GM18867 (cell line): ENCODE measurements around the gene SOAT2.
A peak's percentile ranks its signal among the peaks of the same experiment; 100 is the strongest.
"Not testable (repeated sequence)": the region's sequence is repeated elsewhere in the genome, so short reads cannot be mapped to it uniquely, and the experiment has no call there.

ENCODE experiments used
- ATAC-seq: cut with Tn5 transposase; IDR thresholded peaks from one replicate; pipeline ENCODE4 v1.9.1; 2021; ENCODE audit warnings: mild to moderate bottlenecking, moderate library complexity; ENCODE audit not compliant: unreplicated experiment

The SOAT2 gene

DNA sequence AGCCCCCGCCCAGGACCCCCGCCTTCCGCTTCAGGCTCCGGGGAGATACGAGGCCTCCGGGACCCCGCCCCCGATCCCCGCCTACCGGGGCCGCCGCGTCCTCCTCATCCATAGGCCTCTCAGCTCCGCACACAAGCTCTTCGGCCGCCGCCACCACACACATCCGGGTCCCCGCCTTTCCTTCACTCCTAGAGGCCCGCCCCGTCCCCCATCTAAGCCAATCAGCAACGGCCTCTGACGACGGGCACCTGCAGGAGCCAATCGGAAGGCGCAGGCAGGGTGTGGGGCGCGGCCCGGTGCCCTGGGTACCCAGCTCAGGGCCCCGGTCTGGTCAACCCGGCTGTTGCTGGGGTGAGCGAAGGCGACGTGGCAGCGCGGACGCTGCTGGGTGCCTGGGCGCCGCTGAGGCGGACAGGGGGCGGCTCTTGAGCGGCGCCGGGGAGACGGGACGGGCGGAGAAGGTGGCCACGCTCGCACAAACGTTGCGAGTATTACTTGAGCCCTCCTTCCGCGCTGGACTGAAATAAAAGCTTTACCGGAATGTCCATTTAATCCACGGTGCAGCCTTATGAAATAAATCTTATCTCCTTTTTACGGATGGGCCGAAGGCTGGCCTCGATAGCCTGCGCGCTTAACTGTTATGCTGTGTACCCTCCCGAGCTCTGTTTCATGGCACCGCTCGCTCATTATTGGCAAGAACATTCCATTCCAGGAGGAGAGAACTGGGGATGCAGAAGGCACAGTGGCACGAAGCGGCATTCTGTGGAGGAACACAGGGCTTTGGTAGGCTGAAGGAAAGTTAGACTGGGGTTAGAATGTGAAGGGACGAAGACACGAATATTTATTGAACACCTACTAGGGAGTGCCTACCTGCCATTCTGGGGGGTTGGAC, 23.8 kb upstream of the SOAT2 start, which contains the start of gene SPRYD3:
Gene SPRYD3, minus strand, starts transcription at position 165 of the 892 bp plus-strand sequence. Its CDS starts 57 bp downstream, at position 108.
- ATAC-seq: peak; percentile 98

DNA sequence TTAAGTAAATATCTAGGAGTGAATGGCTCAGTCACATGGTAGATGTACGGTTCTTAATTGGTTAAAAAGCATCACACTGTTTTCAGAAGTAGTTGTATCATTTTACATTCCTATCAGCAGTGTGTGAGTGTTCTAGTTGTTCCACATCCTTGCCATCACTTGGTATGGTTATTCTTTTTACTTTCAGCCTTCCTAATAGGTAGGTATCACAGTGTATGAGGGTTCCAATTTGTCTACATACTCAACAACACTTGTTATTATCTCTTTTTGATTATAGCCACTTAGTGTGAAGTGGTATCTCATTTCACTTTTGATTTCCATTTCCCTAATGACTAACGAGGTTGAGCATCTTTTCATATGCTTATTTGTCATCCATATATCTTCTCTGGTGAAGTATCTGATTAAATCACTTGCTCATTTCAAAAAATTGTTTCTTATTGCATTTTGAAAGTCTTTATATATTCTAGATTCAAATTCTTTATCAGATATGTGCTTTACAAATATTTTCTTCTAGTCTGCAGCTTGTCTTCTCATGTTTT, 20.6 kb upstream of the SOAT2 start:
- no peak for ATAC-seq

DNA sequence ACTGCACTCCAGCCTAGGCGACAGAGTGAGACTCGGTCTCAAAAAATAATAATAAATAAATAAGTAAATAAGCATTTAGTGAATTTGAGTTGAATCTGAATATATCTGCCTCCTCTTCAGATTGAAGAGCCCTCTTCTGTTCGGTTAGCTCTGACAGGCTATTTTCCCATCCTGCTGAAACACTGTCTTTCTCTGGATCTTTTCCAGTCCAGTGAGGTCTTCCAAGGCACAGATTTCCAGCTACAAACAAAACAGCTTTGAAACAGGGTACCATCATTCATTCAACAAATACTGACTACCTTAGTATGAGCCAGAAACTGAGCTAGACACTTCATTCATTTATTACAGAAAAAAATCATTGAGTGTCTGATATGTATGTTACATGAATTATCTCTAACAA, 16.9 kb upstream of the SOAT2 start:
- ATAC-seq: no peak

DNA sequence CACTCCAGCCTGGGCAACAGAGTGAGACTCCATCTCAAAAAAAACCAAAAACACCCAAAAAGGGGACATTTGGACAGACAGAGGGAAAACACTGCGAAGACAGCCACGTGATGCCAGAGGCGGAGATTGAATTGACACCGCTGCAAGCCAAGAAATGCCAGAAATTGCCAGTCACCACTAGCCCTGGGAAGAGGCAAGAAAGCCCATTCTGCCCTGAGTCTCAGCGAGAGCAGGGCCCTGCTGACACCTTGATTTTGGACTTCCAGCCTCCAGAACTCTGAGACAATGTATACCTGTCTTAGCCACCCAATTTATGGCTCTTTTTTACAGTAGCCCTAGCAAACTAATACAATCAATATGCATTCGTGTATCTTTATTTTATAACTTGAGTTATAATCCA, 13.2 kb upstream of the SOAT2 start:
- ATAC-seq: no peak

DNA sequence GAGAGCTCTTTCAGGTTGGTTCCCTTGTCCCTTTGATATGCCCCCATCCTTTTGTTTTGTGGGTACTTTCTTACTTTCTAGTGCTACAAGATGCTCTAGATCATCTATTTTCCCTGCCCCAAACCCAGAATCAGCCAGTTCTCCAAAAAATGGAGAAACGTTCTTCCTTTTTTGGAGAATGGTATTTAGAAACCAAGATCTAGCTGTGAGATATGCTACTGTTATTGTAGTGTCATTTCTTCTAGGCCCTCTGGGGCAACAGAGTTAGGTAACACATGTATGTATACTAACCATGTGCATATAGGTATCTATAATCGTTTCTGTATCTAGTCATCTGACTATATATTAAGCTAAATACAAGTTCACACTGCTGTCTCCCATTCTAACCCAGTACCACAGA, 12.7 kb upstream of the SOAT2 start:
- ATAC-seq: no peak

DNA sequence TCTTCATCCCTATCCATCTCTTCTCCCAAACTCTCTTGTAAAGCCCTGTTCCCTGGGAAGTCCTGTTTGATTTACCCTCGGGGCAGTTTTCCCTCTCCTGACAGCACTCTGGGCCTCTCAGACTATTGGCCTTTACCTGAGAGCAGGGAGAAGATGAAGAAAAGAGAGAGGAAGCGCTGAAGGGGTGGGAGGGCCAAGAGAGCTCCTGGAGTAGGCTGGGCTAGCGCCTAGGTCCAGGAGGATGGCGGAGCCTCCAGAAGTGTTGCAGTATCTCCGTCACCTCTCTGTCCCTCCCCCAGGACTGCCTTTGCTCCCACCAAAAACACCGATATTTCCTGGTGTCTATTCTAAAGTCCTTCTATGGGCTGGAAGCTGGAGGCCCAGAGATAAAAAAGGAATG, 11.5 kb upstream of the SOAT2 start:
- no peak for ATAC-seq

DNA sequence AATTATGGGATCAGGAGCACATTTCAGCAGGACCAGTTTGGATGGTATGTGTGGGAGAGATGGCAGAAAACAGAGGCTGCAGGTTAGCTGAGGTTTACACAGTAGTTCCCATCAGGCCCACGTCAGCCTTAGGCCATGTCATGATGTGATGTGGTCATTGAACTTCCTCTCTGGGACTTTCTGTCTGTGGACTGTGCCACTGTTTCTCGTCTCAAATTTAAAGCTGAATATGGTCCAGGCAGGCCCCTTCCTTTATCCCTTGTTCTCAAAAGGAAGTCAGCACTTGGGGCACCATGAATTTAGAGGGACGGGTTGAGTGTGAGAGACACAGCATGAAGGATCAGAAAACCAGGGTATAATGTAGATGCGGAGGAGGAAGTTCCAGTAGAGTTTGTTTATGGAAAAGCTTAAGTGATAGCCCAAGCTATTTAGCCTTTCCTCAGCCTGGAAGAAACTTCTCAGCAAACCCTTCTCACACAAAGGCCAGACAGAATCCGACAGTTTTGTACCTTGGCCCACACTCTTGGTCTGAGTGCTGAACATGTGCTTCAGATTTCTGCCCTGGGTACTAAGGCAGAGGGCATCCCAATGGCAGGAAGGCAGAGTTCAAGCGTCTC, 9.4 kb upstream of the SOAT2 start:
- no peak for ATAC-seq

DNA sequence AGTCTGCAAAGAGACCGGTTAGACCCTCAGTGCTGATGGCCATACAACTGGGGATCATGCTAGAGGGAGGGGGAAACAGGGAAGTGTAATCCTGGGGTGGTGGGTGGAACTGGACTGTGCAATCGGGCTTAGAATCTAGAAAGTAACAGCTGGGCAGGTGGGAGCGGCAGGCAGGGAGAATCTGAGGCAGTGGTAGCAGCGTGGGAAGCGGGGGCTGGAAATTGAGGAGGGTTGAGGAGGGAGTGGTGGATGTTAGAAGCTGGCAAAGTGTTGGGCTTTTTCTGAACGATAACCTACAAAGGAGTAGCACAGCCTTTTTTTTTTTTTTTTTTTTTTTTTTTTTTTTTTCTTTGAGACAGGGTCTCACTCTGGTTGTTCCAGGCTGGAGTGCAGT, 8.9 kb upstream of the SOAT2 start:
- ATAC-seq: no peak

DNA sequence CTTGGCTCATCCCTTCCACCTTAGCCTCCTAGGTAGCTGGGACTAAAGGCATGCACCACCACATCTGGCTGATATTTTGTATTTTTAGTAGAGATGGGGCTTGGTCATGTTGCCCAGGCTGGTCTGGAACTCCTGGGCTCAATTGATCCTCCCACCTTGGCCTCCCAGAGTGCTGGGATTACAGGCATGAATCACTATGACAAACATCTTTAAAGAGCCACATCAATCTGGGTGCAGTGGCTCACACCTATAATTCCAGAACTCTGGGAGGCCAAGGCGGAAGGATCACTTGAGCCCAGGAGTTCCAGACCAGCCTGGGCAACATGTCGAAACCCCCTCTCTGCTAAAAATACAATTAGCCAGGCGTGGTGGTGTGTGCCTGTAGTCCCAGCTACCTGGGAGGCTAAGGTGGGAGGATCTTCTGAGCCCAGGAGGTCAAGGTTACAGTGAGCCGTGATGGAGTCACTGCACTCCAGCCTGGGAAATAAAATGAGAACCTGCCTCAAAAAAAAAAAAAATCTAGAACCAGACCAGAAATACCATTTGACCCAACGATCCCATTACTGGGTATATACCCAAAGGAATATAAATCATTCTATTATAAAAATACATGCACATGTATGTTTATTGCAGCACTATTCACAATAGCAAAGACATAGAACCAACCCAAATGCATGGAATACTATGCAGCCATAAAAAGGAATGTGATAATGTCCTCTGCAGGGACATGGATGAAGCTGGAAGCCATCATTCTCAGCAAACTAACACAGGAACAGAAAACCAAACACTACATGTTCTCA, 8.3 kb upstream of the SOAT2 start:
- not testable (repeated sequence) for ATAC-seq

DNA sequence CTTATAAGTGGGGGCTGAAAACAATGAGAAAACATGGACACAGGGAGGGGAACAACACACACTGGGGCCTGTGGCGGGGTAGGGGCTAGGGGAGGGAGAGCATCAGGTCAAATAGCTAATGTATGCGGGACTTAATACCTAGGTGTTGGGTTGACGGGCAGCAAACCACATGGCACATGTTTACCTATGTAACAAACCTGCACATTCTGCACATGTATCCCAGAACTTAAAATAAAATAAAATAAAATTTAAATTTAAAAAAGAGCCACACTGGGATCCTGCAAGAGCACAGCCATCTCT, 7.7 kb upstream of the SOAT2 start:
- not testable (repeated sequence) for ATAC-seq

DNA sequence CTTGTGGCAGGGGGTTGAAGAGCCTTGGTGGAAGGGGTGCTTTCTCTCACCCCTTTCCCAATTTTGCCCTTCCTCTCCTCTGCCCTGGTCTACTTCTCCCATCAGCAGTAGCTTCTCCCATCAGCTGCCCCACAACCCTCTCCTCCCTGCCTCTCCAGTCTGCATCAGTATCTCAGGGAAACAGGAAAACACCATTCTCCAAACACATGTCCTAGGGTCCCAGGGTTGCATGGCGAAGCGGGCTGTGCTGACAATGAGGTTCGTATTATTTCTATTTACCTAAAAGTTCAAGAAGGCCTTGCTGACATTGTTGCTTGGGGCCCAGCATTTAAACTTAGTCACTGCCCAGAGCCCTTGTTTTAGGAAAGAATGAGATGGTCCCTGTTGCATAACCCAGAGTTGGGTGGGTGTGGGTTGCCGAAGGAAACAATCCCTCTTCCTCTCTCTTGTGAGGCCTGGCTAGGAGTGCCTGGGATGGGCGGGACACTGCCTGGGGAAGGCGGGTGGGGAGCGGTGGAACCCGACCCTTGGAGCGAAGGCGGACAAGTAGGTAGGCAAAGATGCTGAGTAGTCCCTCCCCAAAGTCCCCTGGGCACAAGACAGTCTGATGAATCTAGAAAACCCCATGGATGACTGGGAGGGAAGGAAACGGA, 7.1 kb upstream of the SOAT2 start:
- no peak for ATAC-seq

DNA sequence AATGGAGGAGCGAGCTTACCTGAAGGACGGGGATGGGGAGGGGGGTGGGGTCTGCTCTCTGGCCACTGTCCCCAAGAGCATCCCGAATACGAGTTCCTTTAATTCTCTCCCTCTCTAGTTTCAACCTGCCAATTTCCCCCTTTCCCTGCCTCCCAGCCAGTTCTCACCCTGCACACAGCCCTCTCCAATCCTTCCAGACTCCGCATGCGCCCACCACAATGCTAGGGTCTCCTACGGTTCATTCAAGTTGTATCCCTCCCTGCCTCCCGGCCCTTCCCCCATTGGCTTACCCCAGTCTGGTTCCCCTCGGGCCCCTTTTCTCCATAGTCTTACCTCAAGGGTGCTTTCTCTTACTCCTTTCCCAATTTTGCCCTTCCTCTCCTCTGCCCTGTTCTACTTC, 6.5 kb upstream of the SOAT2 start:
- ATAC-seq: no peak

DNA sequence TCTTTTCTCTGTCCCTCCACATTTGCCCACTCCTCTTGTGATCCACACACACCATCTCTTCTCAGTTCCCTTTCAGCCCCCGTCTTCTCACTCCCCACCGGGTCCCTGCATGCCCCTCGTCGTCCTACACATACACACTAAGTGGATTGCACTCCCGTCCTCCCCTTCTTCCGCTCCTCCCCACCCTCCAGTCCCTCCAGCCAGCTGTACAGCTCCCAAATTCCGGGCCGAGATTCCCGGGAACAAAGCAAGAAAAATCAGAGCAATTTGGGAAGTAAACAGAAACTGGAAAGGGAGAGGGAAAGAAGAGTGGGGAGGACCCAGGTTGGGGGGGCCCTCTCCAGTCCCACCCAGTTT, 6.1 kb upstream of the SOAT2 start:
- ATAC-seq: no peak

DNA sequence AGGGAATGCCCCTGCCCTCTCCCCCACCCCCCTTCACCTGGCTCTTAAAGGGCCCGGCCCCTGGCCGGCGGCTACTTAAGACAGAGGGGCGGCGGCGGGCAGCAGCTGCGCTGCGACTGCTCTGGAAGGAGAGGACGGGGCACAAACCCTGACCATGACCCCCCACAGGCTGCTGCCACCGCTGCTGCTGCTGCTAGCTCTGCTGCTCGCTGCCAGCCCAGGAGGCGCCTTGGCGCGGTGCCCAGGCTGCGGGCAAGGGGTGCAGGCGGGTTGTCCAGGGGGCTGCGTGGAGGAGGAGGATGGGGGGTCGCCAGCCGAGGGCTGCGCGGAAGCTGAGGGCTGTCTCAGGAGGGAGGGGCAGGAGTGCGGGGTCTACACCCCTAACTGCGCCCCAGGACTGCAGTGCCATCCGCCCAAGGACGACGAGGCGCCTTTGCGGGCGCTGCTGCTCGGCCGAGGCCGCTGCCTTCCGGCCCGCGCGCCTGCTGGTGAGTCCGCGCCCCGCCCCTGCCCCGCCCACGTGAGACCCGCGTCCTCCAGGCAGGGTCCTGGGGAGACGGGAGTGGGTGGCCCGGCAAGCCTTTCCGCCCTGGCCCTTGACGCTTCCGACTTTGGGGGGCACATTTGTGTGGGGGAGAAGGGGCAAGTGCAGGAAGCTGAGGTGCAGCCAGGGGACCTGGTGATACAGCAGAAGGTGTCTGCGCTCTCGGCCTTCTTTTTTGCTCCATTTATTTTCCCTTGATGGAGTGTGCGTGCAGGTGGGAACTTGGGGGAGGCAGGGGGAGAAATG, 5.5 kb upstream of the SOAT2 start, which contains the start of gene IGFBP6:
Gene IGFBP6, plus strand, starts transcription at position 104 of the 790 bp plus-strand sequence. Its CDS starts 51 bp downstream, at position 155.
- peak; percentile 52 for ATAC-seq

DNA sequence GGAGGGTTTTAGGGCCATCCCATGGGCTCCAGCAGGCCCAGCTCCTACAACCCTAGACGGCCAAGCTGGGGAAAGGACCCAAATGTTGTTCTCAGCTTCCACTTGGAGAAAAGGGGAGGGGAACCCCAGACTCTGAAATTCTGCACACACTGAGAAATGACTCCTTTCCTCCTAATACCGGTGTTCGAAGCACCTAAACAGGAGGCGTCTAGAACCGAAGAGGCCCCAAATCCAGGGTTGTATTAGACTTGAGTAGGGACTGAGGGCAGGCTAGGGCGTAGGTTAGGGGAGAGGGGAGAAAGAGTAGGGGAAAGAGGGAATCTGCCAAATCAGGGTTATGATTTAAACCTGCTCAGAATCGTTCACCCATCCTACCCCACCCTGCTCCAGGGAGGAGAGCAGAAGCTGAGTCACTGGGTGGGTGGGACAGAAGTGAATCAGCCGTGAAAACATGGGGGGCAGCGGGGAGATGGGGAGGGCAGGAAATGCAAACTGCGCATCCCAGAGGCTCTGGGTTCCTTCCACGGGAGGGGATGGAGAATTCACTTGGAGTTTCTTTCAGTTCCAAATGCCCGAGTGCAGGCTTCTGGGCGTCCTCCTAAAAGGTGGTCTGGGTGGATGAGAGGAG, 4.8 kb upstream of the SOAT2 start:
- no peak for ATAC-seq

DNA sequence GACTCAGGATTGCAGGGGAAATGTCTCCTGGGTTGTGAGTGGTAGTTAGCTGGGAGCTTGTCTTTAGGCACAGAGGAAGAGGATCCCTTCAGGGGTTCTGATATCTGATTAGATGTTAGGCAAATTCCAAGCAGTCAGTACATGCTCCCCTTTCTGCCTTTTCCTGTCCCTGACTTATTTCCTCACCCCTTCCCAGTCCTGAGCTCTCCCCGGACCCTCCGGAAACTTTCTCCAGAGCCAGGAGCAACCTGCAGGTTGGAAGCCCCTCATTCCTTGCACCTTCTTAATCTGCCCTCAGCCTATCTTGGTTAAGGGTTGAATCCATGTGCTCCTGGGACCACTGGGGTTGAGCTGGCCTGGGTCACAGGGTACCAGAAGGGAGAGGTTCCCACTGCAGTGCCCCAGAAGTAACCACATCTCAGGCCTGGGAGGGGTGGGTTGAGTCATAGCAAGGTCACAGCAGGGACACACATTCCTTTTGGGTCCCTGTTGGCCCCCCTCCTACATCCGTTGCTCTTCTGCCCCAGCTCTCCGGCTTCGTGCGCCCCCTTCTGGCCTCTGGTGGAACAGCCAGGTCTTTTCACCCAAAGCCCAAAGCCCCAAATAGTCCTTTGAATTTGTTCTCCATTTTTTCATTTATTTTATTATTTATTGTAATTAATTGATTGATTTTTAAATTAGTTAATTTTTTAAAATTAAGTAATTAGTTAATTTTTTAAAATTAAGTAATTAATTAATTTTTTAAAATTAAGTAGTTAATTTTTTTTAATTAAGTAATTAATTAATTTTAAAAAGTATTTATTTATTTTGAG, 4.0 kb upstream of the SOAT2 start:
- ATAC-seq: no peak

DNA sequence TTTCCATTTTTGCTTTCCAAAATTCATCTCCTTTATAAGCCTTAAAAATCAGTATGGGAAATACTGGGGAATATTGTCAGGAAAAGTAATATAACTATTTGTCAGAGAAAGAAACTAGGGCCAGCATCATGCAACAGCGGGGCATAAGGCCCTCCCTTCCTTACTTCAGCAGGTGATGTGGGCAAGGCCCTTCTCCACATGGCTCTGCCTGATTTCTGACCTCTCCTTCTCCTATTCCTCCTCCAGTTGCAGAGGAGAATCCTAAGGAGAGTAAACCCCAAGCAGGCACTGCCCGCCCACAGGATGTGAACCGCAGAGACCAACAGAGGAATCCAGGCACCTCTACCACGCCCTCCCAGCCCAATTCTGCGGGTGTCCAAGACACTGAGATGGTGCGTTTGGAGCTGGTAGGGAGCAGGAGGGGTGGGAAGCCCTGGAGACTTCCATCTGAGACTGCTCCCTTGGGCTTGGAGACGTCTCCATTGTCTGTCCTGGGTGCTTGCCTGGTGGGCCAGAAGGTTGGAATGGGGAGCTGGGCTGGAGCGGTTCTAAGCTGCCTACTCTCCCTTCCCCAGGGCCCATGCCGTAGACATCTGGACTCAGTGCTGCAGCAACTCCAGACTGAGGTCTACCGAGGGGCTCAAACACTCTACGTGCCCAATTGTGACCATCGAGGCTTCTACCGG, 2.7 kb upstream of the SOAT2 start:
- no peak for ATAC-seq

DNA sequence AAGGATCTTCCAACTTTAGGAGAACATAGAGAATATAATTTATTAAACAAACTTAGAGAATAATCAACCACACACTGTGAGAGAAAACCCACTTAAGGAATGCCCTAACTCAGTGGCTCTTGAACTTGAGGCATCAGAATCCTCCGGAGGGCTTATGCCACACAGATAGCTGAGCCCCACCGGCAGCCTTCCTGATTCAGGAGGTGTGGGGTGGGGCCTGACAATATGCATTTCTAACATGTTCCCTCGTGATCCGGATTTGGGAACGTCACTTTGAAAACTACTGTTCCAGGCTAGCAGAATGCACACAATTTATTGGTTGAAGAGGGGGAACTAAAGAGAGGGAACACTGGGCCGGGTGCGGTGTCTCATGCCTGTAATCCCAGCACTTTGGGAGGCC, 2.0 kb upstream of the SOAT2 start:
- ATAC-seq: no peak
